Measurements from ENCODE around the gene ITPK1. TPM values are rescaled to one million over a fixed set of nuclear protein-coding genes. Genes with fewer than 3 reads are reported as not detected.
A peak's percentile ranks its signal among the peaks of the same experiment; 100 is the strongest.

The ITPK1 gene
- total RNA-seq, 1 experiment from 2014 or later, result 133 TPM

DNA sequence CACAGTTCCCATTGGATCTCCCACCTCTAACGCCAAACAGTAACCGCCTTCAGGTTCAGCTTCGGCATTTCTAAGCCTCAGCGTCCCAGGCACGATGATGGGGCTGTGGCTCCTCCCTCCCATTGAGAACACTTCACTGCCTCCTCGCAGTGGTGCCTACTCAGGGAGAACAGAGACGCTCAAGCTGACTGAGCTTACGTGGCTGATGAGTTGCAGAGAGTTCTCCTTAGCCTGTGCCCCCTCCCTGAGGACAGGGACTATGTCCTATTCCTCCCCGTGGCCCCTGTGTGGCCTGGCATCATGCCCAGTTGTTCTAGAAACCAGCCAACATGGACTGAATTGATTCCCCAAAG lies 87.0 kb downstream of the ITPK1 start:
- POLR2A ChIA-PET, result interaction anchor here (0.5 kb wide), 1 partner anchor 26 kb away, joined by 3 read pairs; no protein-coding TSS in a partner anchor

GRCh38 chr14:93027810-93028723 lies 87.7 kb downstream of the ITPK1 start:
- no TSS peak for BruUV-seq (replicated peaks)
- no peaks in the 10 kb centered on the region for H3K27me3 Mint-ChIP-seq (ENCODE audit: insufficient read depth, unreplicated experiment)
- no peak for DNase-seq (ENCODE audit: unreplicated experiment)
- H3K4me1 Mint-ChIP-seq (ENCODE audit: insufficient read depth, unreplicated experiment), result peaks cover 25% of the 10 kb centered on the region
- H3K27ac Mint-ChIP-seq (ENCODE audit: low read depth, unreplicated experiment), result no peak overlapping the region
- TF ChIP-seq, protein P1, sequence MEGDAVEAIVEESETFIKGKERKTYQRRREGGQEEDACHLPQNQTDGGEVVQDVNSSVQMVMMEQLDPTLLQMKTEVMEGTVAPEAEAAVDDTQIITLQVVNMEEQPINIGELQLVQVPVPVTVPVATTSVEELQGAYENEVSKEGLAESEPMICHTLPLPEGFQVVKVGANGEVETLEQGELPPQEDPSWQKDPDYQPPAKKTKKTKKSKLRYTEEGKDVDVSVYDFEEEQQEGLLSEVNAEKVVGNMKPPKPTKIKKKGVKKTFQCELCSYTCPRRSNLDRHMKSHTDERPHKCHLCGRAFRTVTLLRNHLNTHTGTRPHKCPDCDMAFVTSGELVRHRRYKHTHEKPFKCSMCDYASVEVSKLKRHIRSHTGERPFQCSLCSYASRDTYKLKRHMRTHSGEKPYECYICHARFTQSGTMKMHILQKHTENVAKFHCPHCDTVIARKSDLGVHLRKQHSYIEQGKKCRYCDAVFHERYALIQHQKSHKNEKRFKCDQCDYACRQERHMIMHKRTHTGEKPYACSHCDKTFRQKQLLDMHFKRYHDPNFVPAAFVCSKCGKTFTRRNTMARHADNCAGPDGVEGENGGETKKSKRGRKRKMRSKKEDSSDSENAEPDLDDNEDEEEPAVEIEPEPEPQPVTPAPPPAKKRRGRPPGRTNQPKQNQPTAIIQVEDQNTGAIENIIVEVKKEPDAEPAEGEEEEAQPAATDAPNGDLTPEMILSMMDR (IDR thresholded peaks at IDR 0.05; ENCODE audit: unreplicated experiment), result no peak
- no peaks in the 10 kb centered on the region for H3K9me3 Mint-ChIP-seq (ENCODE audit: unreplicated experiment)
- H3K36me3 Mint-ChIP-seq (ENCODE audit: insufficient read depth, unreplicated experiment), result peaks cover 6% of the 10 kb centered on the region
- CTCF ChIA-PET, result interaction anchor here (0.5 to 1.1 kb wide), 3 partner anchors 18 to 1237 kb away, joined by 3 to 4 read pairs (median 3); no protein-coding TSS in a partner anchor
- H3K4me3 Mint-ChIP-seq (ENCODE audit: unreplicated experiment), result no peak overlapping the region
- intact Hi-C loops (cut with micrococcal nuclease), result no loop called here
- POLR2A ChIA-PET, result no interaction called here

More for the DNA sequence above, 87.0 kb downstream of the ITPK1 start:
- Mint-ChIP-seq H3K36me3 (ENCODE audit: insufficient read depth, unreplicated experiment) (peaks cover 6% of the 10 kb centered on the region), H3K4me1 (ENCODE audit: insufficient read depth, unreplicated experiment) (peaks cover 28% of the 10 kb centered on the region), H3K27ac (ENCODE audit: low read depth, unreplicated experiment) (no peak overlapping the region), H3K9me3 (ENCODE audit: unreplicated experiment) (no peaks in the 10 kb centered on the region), H3K27me3 (ENCODE audit: insufficient read depth, unreplicated experiment) (no peaks in the 10 kb centered on the region), H3K4me3 (ENCODE audit: unreplicated experiment) (no peak overlapping the region)
- intact Hi-C loops (cut with micrococcal nuclease), result no loop called here
- CTCF ChIA-PET, result interaction anchor here (1.1 kb wide), 1 partner anchor 74 kb away, joined by 3 read pairs; no protein-coding TSS in a partner anchor
- no peak for DNase-seq (ENCODE audit: unreplicated experiment)
- TF ChIP-seq, protein P1 (IDR thresholded peaks at IDR 0.05; ENCODE audit: unreplicated experiment), result no peak
- no TSS peak for BruUV-seq (replicated peaks)

DNA sequence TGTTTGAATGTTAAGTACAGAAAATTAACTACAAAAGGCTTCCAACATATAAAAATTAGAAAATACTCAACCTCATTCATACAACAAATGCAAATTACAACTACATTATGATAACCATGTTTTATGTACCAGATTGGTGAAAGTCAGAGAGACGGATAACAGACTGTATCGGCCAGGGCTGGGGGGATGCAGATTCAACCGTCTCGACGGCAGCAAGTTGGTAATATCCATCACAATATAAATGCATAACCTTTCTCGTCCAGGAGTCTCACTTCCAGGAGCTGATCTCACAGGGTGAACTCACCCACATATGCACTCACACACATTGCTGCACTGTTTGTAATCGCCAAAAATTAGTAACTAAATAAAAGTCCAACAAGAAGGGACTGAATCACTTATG lies 89.4 kb downstream of the ITPK1 start:
- H3K4me3 Mint-ChIP-seq (ENCODE audit: unreplicated experiment), result no peak overlapping the region
- DNase-seq (ENCODE audit: unreplicated experiment), result no peak
- peaks cover 19% of the 10 kb centered on the region for H3K4me1 Mint-ChIP-seq (ENCODE audit: insufficient read depth, unreplicated experiment)
- peak overlapping the region; percentile 65 for H3K27ac Mint-ChIP-seq (ENCODE audit: low read depth, unreplicated experiment)
- ChIA-PET POLR2A (no interaction called here), CTCF (interaction anchor here (0.6 kb wide), 1 partner anchor 509 kb away, joined by 3 read pairs; no protein-coding TSS in a partner anchor)
- H3K27me3 Mint-ChIP-seq (ENCODE audit: insufficient read depth, unreplicated experiment), result no peaks in the 10 kb centered on the region
- no peaks in the 10 kb centered on the region for H3K9me3 Mint-ChIP-seq (ENCODE audit: unreplicated experiment)
- TF ChIP-seq, protein P1 (IDR thresholded peaks at IDR 0.05; ENCODE audit: unreplicated experiment), result no peak
- H3K36me3 Mint-ChIP-seq (ENCODE audit: insufficient read depth, unreplicated experiment), result peaks cover 12% of the 10 kb centered on the region
- intact Hi-C loops (cut with micrococcal nuclease), result no loop called here
- BruUV-seq (replicated peaks), result no TSS peak

GRCh38 chr14:93025055-93025454 lies 90.7 kb downstream of the ITPK1 start:
- ChIA-PET CTCF (no interaction called here), POLR2A (no interaction called here)
- no peak for DNase-seq (ENCODE audit: unreplicated experiment)
- Mint-ChIP-seq H3K27me3 (ENCODE audit: insufficient read depth, unreplicated experiment) (no peaks in the 10 kb centered on the region), H3K4me3 (ENCODE audit: unreplicated experiment) (no peak overlapping the region), H3K4me1 (ENCODE audit: insufficient read depth, unreplicated experiment) (peaks cover 11% of the 10 kb centered on the region), H3K9me3 (ENCODE audit: unreplicated experiment) (no peaks in the 10 kb centered on the region), H3K36me3 (ENCODE audit: insufficient read depth, unreplicated experiment) (peaks cover 12% of the 10 kb centered on the region), H3K27ac (ENCODE audit: low read depth, unreplicated experiment) (no peak overlapping the region)
- BruUV-seq (replicated peaks), result no TSS peak
- TF ChIP-seq, protein P1 (IDR thresholded peaks at IDR 0.05; ENCODE audit: unreplicated experiment), result no peak
- intact Hi-C loops (cut with micrococcal nuclease), result no loop called here

Data from MCF 10A (cell line).